Endothelial cell of umbilical vein (primary cell): ENCODE measurements around the gene CDK17. TPM values are rescaled to one million over a fixed set of nuclear protein-coding genes. Genes with fewer than 3 reads are reported as not detected.

ENCODE experiments used
- BruUV-seq: library from RNA; stranded (reverse); fragments of 400-500 nt; replicated peaks from 2 replicates; lab custom pipeline; 2021; lab: Mats Ljungman, UMichigan
- CTCF ChIA-PET: fragments of 300-600, 350-600 bp; sonication (Branson Sonifier 250); formaldehyde crosslinking; loops from one replicate; lab custom pipeline; 2021; ENCODE audit warnings: antibody characterized with exemption, inconsistent platforms; lab: Charles Lee
- POLR2A ChIA-PET: fragments of 300-600, 350-600 bp; sonication (Branson Sonifier 250); formaldehyde crosslinking; loops from one replicate; lab custom pipeline; 2021; ENCODE audit warnings: antibody characterized with exemption, inconsistent platforms; lab: Charles Lee
- DNase-seq: peaks from one replicate; pipeline ENCODE4 v3.0.0-alpha.2; 2011; ENCODE audit warnings: low read depth, low spot score
- FAIRE-seq: peaks from 2 replicates; lab custom pipeline; 2011; peaks lifted over from hg19 to GRCh38; lab: Jason Lieb, UNC
- H2AFZ ChIP-seq: 2 replicates; pipeline ENCODE4 v1.6.0; 2012; ENCODE audit warnings: low read depth, low read length, control low read depth, inconsistent platforms
- H3K27ac ChIP-seq: 2 replicates; pipeline ENCODE4 v1.5.1; 2011; ENCODE audit warnings: low read depth, mild to moderate bottlenecking, control low read depth, low read length, moderate library complexity; ENCODE audit not compliant: insufficient read depth
- H3K27me3 ChIP-seq, 2 experiments: 2 replicates each; pipeline versions ENCODE4 v1.6.0 to v1.6.1; 2011; ENCODE audit warnings: low read length in 2 of 2, mixed read lengths in 1 of 2; ENCODE audit not compliant: control insufficient read depth in 2 of 2, insufficient read depth in 2 of 2
- H3K36me3 ChIP-seq, 2 experiments: 2 replicates in 1 of 2; 3 replicates in 1 of 2; pipeline ENCODE4 v1.5.1; 2011; ENCODE audit warnings: low read length in 2 of 2, mild to moderate bottlenecking in 1 of 2, moderate library complexity in 1 of 2; ENCODE audit not compliant: control insufficient read depth in 2 of 2, insufficient read depth in 2 of 2; ENCODE audit errors: extremely low read depth in 1 of 2
- H3K4me1 ChIP-seq: 3 replicates; pipeline ENCODE4 v1.5.1; 2011; ENCODE audit warnings: mild to moderate bottlenecking, low read length; ENCODE audit not compliant: control insufficient read depth, insufficient read depth; ENCODE audit errors: extremely low read depth
- H3K4me2 ChIP-seq: 2 replicates; pipeline ENCODE4 v1.6.1; 2011; ENCODE audit warnings: low read length, control low read depth, mixed read lengths; ENCODE audit not compliant: insufficient read depth
- H3K4me3 ChIP-seq, 3 experiments: fragments of 200-600 bp in 1 of 3; sonication (generic), shearing (Covaris generic) in 1 of 3; replicated peaks in 1 of 3; 2 replicates each; pipeline ENCODE4 v1.5.1; 2011 to 2016; ENCODE audit warnings: control low read depth in 3 of 3, low read length in 3 of 3, mild to moderate bottlenecking in 2 of 3, inconsistent platforms in 1 of 3, low read depth in 1 of 3, moderate library complexity in 1 of 3; ENCODE audit not compliant: insufficient read depth in 1 of 3
- H3K79me2 ChIP-seq: 2 replicates; pipeline ENCODE4 v1.6.0; 2012; ENCODE audit warnings: low read length, inconsistent platforms; ENCODE audit not compliant: control insufficient read depth, insufficient read depth
- H3K9ac ChIP-seq: replicated peaks from 2 replicates; pipeline ENCODE3; 2011; ENCODE audit warnings: low read length, control low read depth; ENCODE audit not compliant: insufficient read depth; ENCODE audit errors: extremely low read depth
- H3K9me1 ChIP-seq: replicated peaks from 3 replicates; pipeline ENCODE4 v1.6.0; 2011; ENCODE audit warnings: mild to moderate bottlenecking, low read length; ENCODE audit not compliant: control insufficient read depth, insufficient read depth; ENCODE audit errors: extremely low read depth
- H3K9me3 ChIP-seq: replicated peaks from 2 replicates; pipeline ENCODE4 v1.5.1; 2012; ENCODE audit warnings: low read length, inconsistent platforms; ENCODE audit not compliant: control insufficient read depth, insufficient read depth
- H4K20me1 ChIP-seq: replicated peaks from 2 replicates; pipeline ENCODE3; 2011; ENCODE audit warnings: mild to moderate bottlenecking, low read length; ENCODE audit not compliant: control insufficient read depth, insufficient read depth; ENCODE audit errors: extremely low read depth
- EZH2 ChIP-seq: IDR thresholded peaks from 2 replicates; pipeline ENCODE4 v1.6.1; 2012; ENCODE audit warnings: borderline replicate concordance, low read depth, mild to moderate bottlenecking, moderate library complexity, low read length, inconsistent platforms; ENCODE audit not compliant: severe bottlenecking
- FOS ChIP-seq: IDR thresholded peaks from 2 replicates; pipeline ENCODE4 v1.6.1; 2011; ENCODE audit warnings: mild to moderate bottlenecking, low read length, moderate library complexity, borderline replicate concordance; ENCODE audit not compliant: insufficient read depth
- GATA2 ChIP-seq: IDR thresholded peaks from 2 replicates; pipeline ENCODE4 v1.7.0; 2011; ENCODE audit warnings: low read depth, mild to moderate bottlenecking, moderate library complexity, mixed read lengths, low read length; ENCODE audit not compliant: insufficient read length, insufficient read depth
- JUN ChIP-seq: IDR thresholded peaks from 2 replicates; pipeline ENCODE4 v1.6.1; 2011; ENCODE audit warnings: borderline replicate concordance, low read depth; ENCODE audit not compliant: insufficient read length, insufficient read depth
- MYC ChIP-seq: IDR thresholded peaks from one replicate; pipeline ENCODE4 v1.6.1; 2011; ENCODE audit warnings: mild to moderate bottlenecking, low read depth, low read length
- POLR2A ChIP-seq: IDR thresholded peaks from 2 replicates; pipeline ENCODE4 v1.6.1; 2012; ENCODE audit warnings: low read depth, mild to moderate bottlenecking, control low read depth, low read length
- POLR2AphosphoS5 ChIP-seq: IDR thresholded peaks from 2 replicates; pipeline ENCODE4 v1.6.1; 2012; ENCODE audit warnings: low read depth, mild to moderate bottlenecking, control low read depth, low read length, moderate library complexity; ENCODE audit not compliant: insufficient read depth
- dilution Hi-C: fragments of 300-500 bp; cut with MboI; formaldehyde crosslinking; loops from one replicate; pipeline ENCODE4 v1.15.0; 2019; ENCODE audit warnings: low sequenced_read_pairs; ENCODE audit not compliant: extremely low pct_ligation_motif_present
- intact Hi-C: fragments of 100-400 bp; cut with micrococcal nuclease; formaldehyde crosslinking; loops from one replicate; pipeline ENCODE4 v1.10.0; 2022
- polyA plus RNA-seq, 4 experiments: library from polyadenylated mRNA; depleted of rRNA in 3 of 4; stranded (reverse) in 3 of 4; unstranded in 1 of 4; fragments of >200 nt; gene quantifications; 2 replicates each; pipeline versions ENCODE4 v1.2.1 to v1.2.3, GENCODE V29; 2011 to 2012; ENCODE audit warnings: missing spikeins in 1 of 4
- total RNA-seq: library from RNA; stranded (reverse); gene quantifications from 2 replicates; pipeline ENCODE4 v1.2.3, GENCODE V29; 2021
- TF ChIP-seq, protein P1 (sequence below), 2 donors: IDR thresholded peaks; 1 replicate in 1 of 2; 2 replicates in 1 of 2; pipeline ENCODE4 v1.5.1; 2011; ENCODE audit warnings: low read length in 2 of 2, mild to moderate bottlenecking in 2 of 2, moderate library complexity in 2 of 2, control low read depth in 1 of 2, inconsistent platforms in 1 of 2, low read depth in 1 of 2; ENCODE audit not compliant: insufficient read depth in 1 of 2; ENCODE audit errors: extremely low read depth in 1 of 2
- TF ChIP-seq, protein P2 (sequence below): IDR thresholded peaks from 2 replicates; pipeline ENCODE4 v1.6.1; 2011; ENCODE audit not compliant: insufficient read depth, insufficient read length

Gene CDK17
- total and polyA plus RNA-seq, 2 donors (not counting 3 experiments of a cell fraction or from before 2014, with no cell fraction given) = 61.1 to 176 TPM

DNA sequence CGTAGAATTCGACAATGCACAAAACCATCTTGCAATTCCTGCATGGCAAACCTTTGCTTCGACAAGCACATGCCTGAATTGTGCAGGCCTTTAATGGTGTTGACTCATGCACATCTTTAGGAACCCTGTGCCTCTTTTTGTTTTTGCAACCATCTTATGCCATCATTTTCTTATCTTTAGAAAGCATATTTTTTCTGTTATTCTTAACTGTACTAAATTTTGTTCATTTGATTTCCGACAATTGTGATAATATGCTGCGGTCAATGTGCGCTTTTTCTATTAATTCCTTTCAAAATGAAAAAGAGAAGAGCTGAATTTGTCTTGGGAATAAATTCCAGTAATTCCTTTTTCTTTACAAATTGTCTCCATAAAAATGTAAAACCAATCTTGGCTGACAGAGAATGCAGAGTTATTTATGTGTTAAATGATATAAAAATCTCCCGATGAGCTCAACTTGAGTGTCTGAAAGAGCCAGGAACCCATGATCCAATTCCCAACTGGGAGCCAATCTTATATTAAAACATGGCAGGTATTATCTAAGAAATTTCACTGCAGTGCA is 20.1 kb upstream of the CDK17 start:
- dilution Hi-C loops = no loop called here
- H3K4me2 ChIP-seq = peak overlapping the region; percentile 68
- intact Hi-C loops = loop anchor here (1.0 kb wide), 4 partner anchors 19 to 81 kb away; no protein-coding TSS in a partner anchor
- no peaks in the 10 kb centered on the region for H3K9me1 ChIP-seq
- ChIA-PET CTCF (interaction anchor here (0.7 to 2.3 kb wide), 8 partner anchors 13 to 96 kb away, joined by 3 to 17 read pairs (median 6); partner anchors contain the start of gene CDK17), POLR2A (interaction anchor here (0.6 to 3.1 kb wide), 11 partner anchors 15 to 157 kb away, joined by 3 to 37 read pairs (median 3); partner anchors contain the start of gene CDK17)
- H4K20me1 ChIP-seq = no peaks in the 10 kb centered on the region
- H3K9me3 ChIP-seq = no peaks in the 10 kb centered on the region
- FAIRE-seq (peak; percentile 96), DNase-seq (peak; percentile 96)
- H3K27ac ChIP-seq = peak overlapping the region; percentile 99
- peak overlapping the region; percentile 79 for H3K9ac ChIP-seq
- BruUV-seq = no TSS peak
- no peak overlapping the region for H2AFZ ChIP-seq
- TF ChIP-seq POLR2AphosphoS5 (peak; percentile 65), FOS (peak; percentile 81), EZH2 (no peak), MYC (peak; percentile 71), JUN (peak; percentile 83), GATA2 (peak; percentile 80), POLR2A (peak; percentile 47)
- TF ChIP-seq, protein P1, sequence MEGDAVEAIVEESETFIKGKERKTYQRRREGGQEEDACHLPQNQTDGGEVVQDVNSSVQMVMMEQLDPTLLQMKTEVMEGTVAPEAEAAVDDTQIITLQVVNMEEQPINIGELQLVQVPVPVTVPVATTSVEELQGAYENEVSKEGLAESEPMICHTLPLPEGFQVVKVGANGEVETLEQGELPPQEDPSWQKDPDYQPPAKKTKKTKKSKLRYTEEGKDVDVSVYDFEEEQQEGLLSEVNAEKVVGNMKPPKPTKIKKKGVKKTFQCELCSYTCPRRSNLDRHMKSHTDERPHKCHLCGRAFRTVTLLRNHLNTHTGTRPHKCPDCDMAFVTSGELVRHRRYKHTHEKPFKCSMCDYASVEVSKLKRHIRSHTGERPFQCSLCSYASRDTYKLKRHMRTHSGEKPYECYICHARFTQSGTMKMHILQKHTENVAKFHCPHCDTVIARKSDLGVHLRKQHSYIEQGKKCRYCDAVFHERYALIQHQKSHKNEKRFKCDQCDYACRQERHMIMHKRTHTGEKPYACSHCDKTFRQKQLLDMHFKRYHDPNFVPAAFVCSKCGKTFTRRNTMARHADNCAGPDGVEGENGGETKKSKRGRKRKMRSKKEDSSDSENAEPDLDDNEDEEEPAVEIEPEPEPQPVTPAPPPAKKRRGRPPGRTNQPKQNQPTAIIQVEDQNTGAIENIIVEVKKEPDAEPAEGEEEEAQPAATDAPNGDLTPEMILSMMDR (IDR thresholded peaks at IDR 0.05; ENCODE audit: extremely low read depth in 1 of 2, insufficient read depth in 1 of 2, low read depth in 1 of 2, low read length in 2 of 2) = no peak
- TF ChIP-seq, protein P2, sequence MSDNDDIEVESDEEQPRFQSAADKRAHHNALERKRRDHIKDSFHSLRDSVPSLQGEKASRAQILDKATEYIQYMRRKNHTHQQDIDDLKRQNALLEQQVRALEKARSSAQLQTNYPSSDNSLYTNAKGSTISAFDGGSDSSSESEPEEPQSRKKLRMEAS = peak; percentile 84
- no peak overlapping the region for H3K4me3 ChIP-seq
- no peaks in the 10 kb centered on the region for H3K27me3 ChIP-seq
- H3K4me1 ChIP-seq = peaks cover 67% of the 10 kb centered on the region
- peaks cover 2% of the 10 kb centered on the region for H3K79me2 ChIP-seq
- H3K36me3 ChIP-seq = no peaks in the 10 kb centered on the region
